ENCODE data around the gene UBTD2.

Gene UBTD2

GRCh38 chr5:172188893-172189692, 94.5 kb downstream of the UBTD2 start:
- DNase-seq, result peak; percentile 64

- DNase-seq, result peak; percentile 94
Observed at GRCh38 chr5:172188033-172188892, 95.3 kb downstream of the UBTD2 start, which contains the start of gene STK10. Gene STK10, minus strand, starts transcription at chr5:172188224. Its CDS starts 182 bp downstream, at chr5:172188042.

GRCh38 chr5:172187118-172188032, 96.2 kb downstream of the UBTD2 start:
- DNase-seq, result peak; percentile 85

GRCh38 chr5:172186114-172186695, 97.4 kb downstream of the UBTD2 start:
- DNase-seq, result no peak

GRCh38 chr5:172185096-172185461, 98.5 kb downstream of the UBTD2 start:
- no peak for DNase-seq

- DNase-seq, result no peak
Observed at GRCh38 chr5:172183881-172184280, 99.7 kb downstream of the UBTD2 start.

GRCh38 chr5:172182291-172182690, 101.3 kb downstream of the UBTD2 start:
- no peak for DNase-seq

GRCh38 chr5:172180936-172181335, 102.6 kb downstream of the UBTD2 start:
- DNase-seq, result no peak

- DNase-seq, result no peak
Observed at GRCh38 chr5:172178991-172179989, 104.3 kb downstream of the UBTD2 start.

GRCh38 chr5:172178301-172178987, 105.1 kb downstream of the UBTD2 start:
- peak; percentile 58 for DNase-seq

- DNase-seq, result no peak
Observed at GRCh38 chr5:172177176-172177575, 106.4 kb downstream of the UBTD2 start.

- DNase-seq, result no peak
Observed at GRCh38 chr5:172175263-172175719, 108.3 kb downstream of the UBTD2 start.

- no peak for DNase-seq
Observed at GRCh38 chr5:172173564-172174153, 109.9 kb downstream of the UBTD2 start.

GRCh38 chr5:172172912-172173563, 110.5 kb downstream of the UBTD2 start:
- no peak for DNase-seq

GRCh38 chr5:172171118-172171517, 112.4 kb downstream of the UBTD2 start:
- DNase-seq, result no peak

GRCh38 chr5:172170251-172170701, 113.3 kb downstream of the UBTD2 start:
- no peak for DNase-seq

- no peak for DNase-seq
Observed at GRCh38 chr5:172169216-172169615, 114.3 kb downstream of the UBTD2 start.

- no peak for DNase-seq
Observed at GRCh38 chr5:172168311-172168710, 115.3 kb downstream of the UBTD2 start.

- DNase-seq, result no peak
Observed at GRCh38 chr5:172167895-172168294, 115.7 kb downstream of the UBTD2 start.

All from retina (tissue), 1 donor.